Stimulated activated CD4-positive, alpha-beta T cell treated with anti-CD3 and anti-CD28 coated beads, TNF-alpha, amount 100 ng/mL, for 1 hour (primary cell): ENCODE results near the gene PLCB3.
"Not testable (repeated sequence)": the region's sequence is repeated elsewhere in the genome, so short reads cannot be mapped to it uniquely, and the experiment has no call there.

Experiments
- DNase-seq, 3 donors: peaks; one replicate each; pipeline ENCODE4 v3.0.0-alpha.2; 2020; ENCODE audit warnings: low read depth in 3 of 3, low spot score in 1 of 3

The PLCB3 gene

DNA sequence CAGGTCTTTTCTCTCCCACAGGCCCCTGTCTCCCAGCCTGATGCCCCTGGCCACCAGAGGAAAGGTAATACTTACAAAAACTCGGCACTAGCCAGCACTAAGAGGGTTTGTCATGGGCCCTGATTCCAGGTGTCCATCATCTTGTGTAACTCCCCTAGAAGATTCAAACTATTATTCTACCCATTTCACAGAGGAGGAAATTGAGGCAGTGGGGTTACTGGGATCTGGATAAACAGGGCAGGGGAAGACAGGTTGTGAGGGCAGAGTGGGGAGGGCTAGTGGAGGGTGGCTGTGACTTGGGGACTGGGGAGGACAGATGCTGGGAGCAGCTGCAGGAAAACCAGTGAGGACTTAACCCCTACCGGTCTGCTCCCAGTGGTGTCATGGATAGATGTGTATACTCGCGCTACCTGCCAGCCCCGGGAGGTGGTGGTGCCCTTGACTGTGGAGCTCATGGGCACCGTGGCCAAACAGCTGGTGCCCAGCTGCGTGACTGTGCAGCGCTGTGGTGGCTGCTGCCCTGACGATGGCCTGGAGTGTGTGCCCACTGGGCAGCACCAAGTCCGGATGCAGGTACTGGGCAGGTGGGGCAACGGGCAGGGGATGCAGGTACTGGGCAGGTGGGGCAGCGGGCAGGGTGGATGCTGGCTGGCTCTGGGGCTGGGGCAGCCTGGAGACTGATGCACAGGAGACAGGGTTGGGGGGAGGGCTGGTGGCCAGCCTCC, 15.7 kb upstream of the PLCB3 start:
- no peak for DNase-seq

DNA sequence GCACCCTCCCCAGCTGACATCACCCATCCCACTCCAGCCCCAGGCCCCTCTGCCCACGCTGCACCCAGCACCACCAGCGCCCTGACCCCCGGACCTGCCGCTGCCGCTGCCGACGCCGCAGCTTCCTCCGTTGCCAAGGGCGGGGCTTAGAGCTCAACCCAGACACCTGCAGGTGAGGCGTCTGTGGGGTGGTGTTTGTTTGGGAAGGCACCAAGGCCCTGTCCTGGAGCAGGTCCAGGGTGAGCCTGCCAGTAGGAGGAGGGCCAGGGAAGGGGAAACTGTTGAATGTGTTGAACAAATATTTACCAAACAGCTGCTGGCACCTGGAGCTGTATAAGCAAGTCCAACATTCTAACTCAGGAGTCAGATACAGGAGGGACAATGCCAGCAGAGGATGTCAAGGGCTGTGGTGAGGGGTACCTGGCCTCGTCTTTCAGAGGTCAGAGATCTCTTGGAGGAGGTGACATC, 13.8 kb upstream of the PLCB3 start:
- DNase-seq: no peak

DNA sequence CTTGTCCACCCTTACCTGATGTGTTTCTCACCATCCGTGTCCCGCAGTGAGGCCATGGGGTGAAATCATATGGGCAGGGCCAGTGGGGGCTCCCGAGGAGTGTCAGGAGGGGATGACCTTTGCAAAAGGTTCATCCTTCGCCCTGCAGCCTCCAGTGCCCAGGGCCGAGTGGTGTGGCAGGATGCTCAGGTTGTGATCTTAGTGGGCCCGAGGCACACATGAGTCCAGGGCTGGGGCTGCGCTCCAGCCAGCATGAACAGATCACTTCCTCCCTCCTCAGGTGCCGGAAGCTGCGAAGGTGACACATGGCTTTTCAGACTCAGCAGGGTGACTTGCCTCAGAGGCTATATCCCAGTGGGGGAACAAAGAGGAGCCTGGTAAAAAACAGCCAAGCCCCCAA, 13.3 kb upstream of the PLCB3 start:
- DNase-seq: no peak

GRCh38 chr11:64238999-64239398, 12.3 kb upstream of the PLCB3 start:
- DNase-seq: no peak

DNA sequence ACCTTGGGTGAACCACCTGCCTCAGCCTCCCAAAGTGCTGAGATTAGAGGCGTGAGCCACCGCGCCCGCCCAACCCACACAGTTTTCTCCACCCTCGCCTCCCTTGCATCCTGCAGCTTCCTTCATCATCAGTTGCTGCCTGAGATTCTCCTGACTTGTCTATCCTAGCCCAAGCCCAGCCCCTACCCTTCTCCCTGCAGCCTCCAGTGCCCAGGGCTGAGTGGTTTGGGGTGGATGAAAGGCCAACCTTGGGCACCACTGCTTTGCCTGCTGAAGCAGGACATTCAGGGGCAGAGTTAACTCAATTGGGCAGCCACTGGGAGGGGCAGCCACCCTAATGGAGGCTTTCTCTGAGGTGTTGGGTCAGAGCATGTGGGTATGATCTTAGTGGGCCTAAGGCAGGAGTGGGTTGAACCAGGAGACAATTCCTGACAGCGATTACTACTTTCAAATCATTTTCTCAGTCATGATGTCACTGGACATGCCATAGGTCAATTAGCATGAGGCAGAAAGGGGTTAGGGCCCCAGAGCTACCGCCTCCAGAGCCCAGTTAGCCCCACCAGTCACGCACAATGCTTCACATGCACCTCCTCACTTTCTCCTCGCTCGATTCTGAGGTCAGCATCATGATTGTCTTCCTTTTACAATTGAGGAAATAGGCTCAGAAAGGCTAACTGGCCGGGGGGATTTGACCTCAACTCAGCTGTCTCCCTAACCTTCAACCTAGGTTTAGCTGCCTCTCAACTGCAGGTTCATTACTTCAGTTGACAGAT, 11.5 kb upstream of the PLCB3 start:
- DNase-seq: no peak

DNA sequence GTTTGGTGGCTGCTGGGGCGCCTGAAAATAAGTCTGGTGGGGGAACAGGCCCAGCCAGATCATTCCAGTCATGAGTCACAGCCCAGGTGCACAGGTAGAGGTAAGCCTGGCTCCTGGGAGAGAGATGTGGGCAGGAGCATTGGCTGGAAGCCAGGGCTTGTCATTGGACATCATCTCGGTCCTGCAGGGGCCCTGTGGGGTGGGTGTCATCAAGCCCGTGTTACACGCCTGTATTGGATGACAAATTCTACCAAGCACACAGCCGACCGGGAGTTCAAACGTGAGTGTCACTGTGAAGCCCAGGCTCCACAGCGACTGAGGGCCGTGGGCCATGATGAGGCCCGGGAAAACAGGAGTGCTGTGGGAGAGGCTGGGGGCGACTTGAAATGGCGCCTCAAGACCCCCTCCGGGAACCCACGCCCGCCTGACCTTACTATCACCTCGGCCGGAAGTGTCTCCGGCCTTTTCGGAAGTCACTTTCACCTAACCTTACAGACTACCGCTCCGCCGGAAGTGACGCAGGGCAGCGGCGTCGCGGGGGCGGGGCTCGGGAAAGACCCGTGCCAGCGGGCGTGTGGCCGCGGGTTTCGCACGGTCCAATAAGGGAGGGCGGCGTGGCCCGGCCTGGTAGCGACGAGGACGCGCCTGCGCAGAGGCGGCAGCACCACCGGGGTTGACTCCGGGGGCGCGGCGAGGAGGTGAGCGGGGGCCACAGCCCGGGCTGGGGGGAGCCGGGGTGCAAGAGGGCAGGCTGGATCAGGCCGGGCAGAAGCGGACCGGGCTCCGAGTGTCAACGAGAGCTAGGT, 10.7 kb upstream of the PLCB3 start, which contains the start of gene FKBP2:
Gene FKBP2, plus strand, starts transcription at position 661 of the 806 bp plus-strand sequence. CDS start 1,293 bp downstream, outside the sequence.
- peak; percentile 95 to 97 (median 97) for DNase-seq

DNA sequence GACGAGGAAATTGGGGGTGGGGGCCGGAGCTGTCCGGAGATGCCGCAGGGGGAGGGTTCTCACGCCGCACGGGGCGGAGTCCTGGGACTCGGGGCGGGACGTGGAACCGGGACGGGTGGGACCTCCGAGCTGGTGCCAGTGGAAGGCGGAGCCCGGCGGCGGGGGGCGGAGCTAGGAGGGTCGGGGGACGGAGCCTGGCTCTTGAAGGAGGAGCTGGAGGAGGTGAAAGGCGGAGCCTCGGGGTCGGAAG, 10.2 kb upstream of the PLCB3 start:
- DNase-seq: peak in 2 of 3 donors; percentile 100

- peak in 1 of 3 donors; percentile 100 for DNase-seq
Observed at GRCh38 chr11:64241491-64242374, 9.6 kb upstream of the PLCB3 start.

GRCh38 chr11:64243236-64243854, 8.0 kb upstream of the PLCB3 start:
- no peak for DNase-seq

GRCh38 chr11:64244107-64244506, 7.2 kb upstream of the PLCB3 start:
- DNase-seq: no peak

- no peak for DNase-seq
Observed at GRCh38 chr11:64244966-64245365, 6.4 kb upstream of the PLCB3 start.

DNA sequence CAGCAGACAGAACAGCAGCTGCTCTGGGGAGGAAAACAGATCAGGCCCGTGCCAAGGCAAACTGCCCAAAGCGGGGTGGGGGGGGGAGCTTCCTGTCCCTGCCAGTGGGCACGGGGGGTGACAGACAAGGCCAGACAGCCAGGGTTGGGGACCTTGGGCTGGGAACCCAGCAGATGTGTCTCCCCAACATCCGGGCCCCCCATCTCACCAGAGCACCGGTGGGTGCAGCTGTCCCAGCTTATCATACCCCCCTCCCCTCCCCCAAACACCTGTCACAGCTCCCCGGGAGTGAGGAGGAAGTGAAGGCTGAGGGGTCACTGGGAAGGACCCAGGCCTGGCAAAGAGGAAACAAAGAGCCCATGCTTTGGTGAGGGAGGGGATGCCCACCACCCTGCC, 5.9 kb upstream of the PLCB3 start:
- DNase-seq: peak in 2 of 3 donors; percentile 33 to 60

DNA sequence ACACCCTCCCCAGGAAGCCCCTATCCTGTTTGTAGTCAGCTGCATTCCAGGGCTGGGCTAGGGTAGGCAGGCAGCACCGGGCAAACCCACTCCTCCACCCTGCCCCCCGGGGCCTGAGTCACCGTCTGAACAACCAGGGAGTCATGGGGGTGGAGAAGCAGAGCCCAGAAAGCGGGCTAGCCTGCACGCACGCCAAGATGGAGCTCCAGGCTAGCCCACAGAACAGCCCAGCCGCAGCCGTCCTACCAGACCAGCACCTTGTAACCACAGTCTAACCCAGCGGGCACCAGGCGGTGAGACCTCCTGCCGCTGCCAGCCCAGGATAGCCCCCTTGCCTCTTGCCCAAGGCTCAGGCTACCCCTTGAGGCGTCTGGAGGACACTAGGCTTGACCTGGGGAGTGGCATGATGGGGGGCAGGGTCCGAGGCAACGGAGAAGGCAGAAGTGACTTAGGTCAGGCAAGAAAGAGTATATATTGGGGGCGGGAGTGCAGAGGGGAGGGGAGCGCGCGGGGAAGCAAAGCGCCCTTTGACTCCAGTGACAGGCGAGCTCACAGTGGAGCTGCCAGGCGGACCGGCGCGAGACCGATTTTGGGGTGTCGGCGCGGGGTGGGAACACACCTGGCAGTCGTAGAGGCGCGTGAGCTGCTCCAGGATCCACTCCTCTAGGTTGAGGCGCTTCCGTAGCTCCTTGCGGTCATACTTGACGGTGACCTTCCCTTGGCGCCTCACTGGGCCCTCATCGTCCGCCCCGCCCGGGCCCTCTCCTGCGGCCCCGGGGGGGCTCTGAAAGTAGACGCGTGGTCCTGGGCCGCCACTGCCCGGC, 5.3 kb upstream of the PLCB3 start:
- peak; percentile 50 to 72 (median 63) for DNase-seq

- DNase-seq: not testable (repeated sequence)
Observed at GRCh38 chr11:64246621-64246870, 4.8 kb upstream of the PLCB3 start.

- peak in 2 of 3 donors; percentile 57 to 82 for DNase-seq
Observed at GRCh38 chr11:64246871-64247728, 4.2 kb upstream of the PLCB3 start, which contains the start of gene PPP1R14B. Gene PPP1R14B, minus strand, starts transcription at chr11:64246943. Its CDS starts 270 bp downstream, at chr11:64246673.

GRCh38 chr11:64247729-64248531, 3.4 kb upstream of the PLCB3 start:
- DNase-seq: no peak

GRCh38 chr11:64248578-64248977, 2.8 kb upstream of the PLCB3 start:
- no peak for DNase-seq

- no peak for DNase-seq
Observed at GRCh38 chr11:64249038-64249437, 2.3 kb upstream of the PLCB3 start.
